Ramos (cell line): ENCODE data around the gene ZC3H12A.

ENCODE experiments used
- in situ Hi-C: fragments of 300-500 bp; cut with MboI; formaldehyde crosslinking; loops from one replicate; pipeline ENCODE4 v1.14.3; 2022; ENCODE audit warnings: low sequenced_read_pairs; ENCODE audit not compliant: unreplicated experiment

ZC3H12A gene

DNA sequence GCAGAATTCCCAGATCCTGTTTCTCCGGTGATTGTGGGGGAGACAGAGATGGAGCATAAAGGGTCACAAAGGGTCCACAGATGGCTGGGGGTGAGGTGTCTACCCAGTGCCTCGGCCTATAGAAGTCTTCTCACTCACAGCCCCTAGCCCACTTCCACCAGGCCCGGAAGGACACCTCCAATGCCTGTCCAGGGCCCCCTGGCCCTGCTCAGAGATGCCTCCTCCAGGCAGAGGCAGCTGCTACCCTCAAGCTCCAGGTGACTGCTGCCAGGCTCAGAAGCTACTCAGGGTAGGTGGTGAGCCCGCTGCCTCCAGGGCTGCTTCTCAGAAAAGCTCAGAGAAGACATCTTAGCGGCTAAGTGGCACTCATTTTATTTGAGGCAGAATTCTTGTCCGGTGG is 22.0 kb upstream of the ZC3H12A start:
- in situ Hi-C loops: loop anchor here (5.0 to 10.0 kb wide), 2 partner anchors 35 to 232 kb away; no protein-coding TSS in a partner anchor

DNA sequence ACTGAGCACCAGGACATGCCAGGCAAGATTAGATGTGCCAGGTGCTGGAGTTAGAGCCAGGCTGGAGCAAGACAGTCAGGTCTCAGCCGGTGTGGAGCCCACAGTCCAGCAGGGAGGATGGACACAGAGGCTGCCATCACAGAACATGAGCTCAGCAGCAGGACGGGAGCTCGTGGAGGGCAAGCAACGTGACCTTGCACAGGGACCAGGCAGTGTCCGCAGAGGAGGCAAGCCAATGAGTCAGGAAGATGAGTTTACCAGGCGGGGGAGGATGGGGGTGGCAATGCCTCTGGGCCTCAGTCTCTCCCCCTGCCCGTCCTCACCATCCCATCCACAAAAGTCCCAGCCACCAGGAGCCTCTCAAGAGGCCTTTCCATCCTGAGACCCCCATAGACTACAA is 20.7 kb upstream of the ZC3H12A start:
- in situ Hi-C loops: loop anchor here (5.0 to 10.0 kb wide), 2 partner anchors 34 to 231 kb away; no protein-coding TSS in a partner anchor

DNA sequence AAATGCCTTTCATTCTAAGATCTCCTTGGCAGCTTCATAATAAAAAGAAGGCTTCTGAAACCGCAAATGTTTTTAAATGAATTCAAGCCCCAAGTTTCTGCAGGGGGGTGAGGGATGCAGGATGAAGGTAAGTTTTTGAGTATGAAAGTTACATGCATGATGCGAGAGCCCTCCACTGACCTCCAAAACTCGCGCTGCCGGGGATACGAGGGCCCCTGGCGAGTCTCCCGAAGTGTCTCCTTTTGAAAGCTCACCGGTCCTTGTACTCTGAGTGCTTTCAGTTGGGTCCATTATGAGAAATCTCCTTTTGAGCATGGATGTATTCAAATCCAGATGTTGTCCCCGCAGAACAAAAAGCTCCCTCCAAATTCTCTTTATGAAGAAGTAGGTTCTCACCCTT is 18.9 kb upstream of the ZC3H12A start:
- in situ Hi-C loops: loop anchor here (10.0 kb wide), 1 partner anchor 229 kb away; no protein-coding TSS in a partner anchor

DNA sequence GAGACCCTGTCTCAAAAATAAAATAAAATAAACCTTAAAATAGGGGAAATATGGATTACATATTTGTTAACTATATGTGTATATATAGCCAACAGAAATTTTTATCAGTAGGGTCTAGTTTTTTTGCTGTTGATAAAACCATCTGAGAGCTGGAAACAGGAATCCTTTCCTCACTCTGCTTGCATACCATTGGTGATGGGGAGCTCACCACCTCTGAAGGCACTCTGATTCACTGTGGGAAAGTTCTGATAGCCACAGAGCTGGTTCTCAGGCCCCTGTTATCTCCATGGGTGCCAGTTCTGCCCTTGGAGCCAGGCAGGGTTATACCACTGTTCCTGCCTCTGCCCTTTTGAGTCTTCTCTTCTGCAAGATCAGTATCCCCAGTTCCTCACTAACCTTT is 17.8 kb upstream of the ZC3H12A start:
- in situ Hi-C loops: loop anchor here (10.0 kb wide), 1 partner anchor 228 kb away; no protein-coding TSS in a partner anchor

DNA sequence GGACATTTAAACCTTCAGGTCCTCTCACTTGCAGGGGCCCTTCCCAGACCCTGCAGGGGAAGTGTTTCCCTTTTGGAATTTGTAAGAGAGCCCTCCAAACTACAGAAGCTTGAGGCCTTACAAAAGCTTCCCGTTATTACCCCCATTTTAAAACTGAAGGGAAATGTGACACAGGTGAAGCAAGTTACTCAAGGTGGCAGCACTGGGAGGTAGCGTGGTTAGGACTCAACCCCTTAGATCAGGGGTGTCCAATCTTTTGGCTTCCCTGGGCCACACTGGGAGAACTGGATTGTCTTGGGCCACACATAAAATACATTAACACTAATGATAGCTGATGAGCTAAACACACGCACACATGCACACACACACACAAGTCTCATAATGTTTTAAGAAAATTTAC is 15.8 kb upstream of the ZC3H12A start:
- in situ Hi-C loops: loop anchor here (10.0 kb wide), 1 partner anchor 226 kb away; no protein-coding TSS in a partner anchor

DNA sequence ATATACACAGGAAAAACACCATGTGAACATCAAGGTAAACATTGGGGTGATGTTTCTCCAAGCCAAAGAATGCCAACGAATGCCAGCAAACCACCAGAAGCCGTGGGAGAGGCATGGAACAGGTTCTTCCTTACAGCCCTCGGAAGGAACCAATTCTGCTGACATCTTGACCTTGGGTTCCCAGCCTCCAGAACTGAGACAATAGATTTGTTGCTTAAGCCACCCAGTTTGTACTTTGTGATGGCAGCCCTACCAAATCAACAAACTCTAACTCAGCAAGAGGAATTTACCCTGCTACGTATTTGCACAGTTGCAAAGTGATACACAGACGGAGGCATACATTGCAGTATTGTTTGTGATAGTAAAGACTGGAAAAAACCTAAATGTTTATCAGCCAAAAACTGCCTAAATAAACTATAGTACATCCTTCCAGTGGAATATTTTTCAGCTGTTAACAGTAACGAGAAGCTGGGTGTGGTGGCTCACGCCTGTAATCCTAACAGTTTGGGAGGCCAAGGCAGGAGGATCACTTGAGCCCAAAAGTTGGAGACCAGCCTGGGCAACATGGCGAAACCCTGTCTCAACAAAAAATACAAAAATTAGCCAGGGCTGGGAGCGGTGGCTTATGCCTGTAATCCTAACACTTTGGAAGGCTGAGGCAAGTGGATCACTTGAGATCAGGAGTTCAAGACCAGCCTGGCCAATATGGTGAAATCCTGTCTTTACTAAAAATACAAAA is 12.5 kb upstream of the ZC3H12A start:
- in situ Hi-C loops: no loop called here

DNA sequence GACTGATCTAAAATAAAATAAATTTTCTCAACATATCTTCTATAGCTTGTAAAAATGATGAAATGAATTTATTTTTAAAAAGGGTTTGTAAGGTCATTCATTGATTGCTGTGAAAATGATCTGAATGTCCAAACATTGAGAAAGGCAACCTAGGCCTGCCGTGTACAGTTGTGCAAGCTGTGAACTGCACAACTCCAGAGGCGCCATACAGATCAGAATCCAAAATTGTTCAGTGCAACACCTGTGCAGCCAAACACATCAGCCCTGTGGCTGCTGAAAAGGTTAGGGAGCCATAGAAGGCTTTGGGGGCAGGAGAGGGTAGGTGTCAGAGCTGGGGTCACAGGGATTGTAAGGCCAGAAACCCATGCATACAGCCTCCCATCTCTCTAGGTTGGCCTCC is 9.9 kb upstream of the ZC3H12A start:
- in situ Hi-C loops: no loop called here

DNA sequence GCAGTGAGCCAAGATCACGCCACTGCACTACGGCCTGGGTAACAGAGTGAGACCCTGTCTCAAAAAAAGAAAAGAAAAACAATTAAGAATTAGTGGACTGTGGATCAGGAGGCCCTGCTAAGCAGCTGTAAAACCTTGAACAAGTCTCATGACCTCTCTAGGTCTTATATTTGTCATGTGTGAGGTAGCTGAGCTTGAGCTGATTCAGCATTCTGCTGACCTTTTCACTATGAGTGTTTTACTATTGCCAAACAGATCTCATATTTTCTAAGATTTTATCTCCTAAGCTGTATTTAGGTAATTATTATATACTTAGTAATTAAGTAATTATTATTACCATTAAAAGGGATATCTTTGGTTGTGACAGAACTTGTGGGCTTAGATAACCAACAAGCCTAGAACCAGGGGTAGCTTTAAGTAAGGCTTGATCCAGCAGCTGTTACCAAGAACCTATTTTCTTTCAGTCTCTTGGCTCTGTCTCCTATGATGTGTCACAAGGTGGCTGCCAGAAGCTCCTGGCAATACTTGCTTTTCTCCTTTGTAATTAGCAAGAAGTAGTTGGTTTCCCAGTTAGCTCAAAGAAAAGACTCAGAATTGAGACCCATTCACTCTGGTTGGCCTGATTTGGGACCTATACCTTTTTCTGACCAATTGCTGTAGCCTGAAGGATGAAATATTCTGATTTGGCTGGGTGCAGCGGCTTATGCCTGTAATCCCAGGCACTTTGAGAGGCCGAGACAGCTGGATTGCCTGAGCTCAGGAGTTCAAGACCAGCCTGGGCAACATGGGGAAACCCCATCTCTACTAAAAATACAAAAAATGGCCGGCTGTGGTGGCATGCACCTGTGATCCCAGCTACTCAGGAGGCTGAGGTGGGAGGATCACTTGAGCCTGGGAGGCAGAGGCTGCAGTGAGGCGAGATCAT is 8.5 kb upstream of the ZC3H12A start:
- in situ Hi-C loops: no loop called here

DNA sequence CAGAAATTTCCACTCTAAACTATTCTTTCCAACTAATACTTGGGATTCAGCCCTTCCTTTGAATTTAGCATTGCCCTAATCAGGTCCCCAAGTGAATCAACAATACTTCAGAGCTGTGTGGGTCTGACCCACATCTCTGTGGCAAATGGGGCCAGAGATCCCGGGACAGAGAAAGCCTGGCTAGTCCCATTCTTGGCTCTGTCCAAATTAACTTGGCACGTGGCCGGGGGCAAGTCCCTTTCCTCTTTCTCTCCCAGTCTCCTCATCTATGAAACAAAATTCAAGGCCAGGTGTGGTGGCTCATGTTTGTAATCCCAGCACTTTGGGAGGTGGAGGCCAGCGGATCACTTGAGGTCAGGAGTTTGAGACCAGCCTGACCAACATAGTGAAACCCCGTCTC is 6.3 kb upstream of the ZC3H12A start:
- in situ Hi-C loops: no loop called here

DNA sequence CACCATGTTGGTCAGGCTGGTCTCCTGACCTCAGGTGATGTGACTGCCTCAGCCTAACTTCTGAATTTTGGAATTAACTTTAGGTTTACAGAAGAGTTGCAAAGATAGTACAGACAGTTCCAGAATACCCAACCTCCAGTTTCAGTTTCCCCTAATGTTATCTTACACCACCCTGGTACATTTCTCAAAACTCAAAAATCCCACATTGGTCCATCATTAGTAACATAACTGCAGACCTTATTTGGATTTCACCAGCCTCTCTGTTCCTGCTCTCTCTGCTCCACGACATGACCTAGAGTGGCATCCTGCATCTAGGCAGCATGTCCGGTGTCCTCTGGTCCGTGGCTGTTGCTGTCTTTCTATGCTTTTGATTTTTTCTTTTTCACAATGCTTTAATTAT is 5.0 kb upstream of the ZC3H12A start:
- in situ Hi-C loops: no loop called here

DNA sequence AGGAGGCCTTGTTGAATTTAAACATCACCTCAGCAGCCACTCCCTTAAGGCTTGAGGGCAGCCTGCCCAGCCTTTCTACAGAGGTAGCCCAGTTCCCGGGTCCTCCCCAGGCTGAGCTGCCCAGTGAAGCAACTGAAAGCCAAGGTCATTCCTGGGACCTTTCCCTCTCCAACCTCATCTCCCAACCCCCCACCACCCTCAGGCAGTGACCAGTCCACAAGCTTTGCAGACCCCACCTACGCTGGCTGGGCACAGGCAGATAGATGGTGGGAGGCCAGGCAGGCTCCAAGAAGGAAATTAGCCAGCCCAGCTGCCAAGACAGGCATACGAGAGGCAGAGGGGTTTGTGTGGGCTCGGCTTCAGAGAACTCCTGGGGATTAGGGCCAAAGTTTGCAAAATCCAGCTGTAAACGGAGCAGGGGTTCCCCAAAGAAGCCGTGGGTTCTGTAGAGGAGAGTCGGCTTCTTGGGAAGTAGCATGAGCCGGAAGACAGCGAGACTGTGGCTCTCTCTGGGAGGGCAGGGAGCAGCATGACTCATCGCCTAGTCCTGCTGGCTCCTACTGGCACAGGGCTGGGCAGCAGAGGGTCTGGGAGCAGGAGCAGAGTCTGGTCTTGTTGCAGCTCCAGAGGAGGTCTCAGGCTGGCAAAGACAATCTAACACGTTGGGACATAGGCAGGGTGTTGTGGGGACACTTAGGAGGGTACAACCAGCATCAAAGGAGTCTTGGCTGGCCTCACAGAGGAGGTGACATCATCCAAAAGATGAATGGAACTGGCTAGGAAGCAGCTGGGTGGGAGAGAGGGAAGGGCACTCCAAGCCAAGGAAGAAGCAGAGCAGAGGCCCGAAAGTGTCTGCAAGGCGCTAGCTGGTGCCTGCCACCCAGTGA is 2.8 kb upstream of the ZC3H12A start:
- in situ Hi-C loops: no loop called here

DNA sequence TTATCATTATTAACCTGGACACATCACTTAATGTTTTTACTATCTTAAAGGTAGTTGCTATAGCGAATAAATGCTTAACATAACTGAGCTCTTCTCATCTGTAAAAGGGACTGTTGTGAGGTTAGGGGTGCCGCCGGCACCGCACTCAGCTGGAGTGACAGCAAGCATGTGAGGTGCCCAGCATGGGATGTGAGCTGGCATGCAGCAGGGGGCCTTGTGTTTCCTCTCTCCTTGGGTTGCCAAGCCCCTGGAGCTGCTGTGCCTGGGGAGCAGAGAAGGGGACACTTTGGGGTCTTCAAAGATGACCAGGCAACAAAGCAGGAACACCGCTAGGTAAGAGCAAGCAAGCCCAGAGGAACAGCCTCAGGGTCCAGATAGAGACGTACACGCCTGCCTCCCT is 2.1 kb upstream of the ZC3H12A start:
- in situ Hi-C loops: no loop called here

DNA sequence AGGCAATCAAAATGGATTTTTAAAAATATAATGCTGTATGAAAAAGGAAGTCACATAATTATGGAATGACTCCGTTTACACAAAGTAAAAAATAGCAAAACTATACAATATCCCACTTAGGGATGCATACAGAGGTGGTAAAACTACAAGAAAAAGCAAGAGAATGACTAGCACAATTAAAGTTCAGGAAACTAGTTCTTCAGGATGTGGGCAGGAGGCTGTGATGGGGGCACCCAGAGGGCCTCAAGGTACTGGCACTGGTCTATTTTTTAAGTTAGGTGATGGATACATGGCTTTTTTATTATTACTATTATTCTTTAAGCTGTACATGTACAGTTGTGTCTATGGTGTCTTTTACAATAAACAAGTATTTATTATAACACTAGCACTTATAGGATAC is 1.4 kb upstream of the ZC3H12A start:
- in situ Hi-C loops: no loop called here

DNA sequence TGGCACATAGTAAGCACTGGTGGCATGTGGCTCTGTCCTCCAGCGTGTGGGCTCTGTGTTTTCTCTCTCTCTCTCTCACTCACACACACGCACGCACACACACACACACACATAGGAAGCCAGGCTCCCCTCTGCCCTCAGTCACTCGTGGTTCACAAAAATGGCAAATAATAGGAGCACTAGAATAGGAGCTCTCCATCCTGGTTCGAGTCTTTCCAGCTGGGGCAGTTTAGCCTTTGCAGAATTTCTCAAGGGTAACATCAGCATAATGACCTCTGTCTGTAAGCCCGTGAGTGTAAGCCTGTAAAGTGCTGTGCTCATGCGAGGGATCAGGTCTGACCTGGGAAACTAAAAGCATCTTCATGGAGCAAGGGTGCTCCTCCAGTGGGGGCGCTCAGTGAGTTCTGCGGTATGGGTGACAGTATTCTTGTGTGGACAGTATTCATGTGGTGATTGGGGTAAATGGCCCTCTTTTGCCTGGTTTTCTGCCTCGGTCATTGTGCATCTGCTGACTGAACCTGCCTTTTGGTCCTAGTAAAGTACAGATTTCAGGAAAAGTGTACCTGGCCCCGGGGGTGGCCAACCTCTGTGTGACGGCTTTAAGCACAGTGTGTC is 842 bp upstream of the ZC3H12A start:
- in situ Hi-C loops: no loop called here

DNA sequence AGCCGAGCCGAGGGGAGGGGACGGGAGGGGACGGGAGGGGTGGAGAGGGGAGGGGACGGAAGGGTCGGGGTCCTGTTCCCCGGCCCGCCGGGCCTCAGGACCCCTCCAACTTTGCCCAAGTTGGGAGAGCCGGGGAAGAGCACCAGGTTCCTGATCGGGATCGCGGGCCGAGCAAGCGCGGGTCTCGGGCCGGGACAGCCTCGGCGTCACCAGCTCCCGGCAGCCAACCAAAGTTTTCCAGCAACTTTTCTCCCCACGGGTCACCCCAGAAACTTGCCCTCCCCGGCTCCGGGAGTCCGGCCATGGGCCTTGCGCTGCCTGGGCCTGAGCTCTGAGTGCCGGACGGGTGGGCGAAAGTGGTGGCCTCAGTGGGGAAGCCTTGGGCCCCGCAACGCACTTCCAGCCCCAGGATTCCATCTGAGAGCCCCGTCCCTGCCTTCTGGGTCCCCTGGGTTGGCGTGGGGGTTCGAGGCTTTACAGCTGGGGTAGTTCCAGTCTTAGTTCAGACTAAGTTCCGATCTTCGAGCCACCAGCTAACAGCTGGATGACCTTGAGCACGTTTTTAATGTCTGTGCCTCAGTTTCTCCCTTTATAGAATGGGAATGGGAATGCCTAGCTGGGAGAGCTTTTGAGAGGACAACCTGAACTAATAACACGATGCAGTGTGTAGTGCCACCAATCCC is 458 bp downstream of the ZC3H12A start:
- in situ Hi-C loops: no loop called here

DNA sequence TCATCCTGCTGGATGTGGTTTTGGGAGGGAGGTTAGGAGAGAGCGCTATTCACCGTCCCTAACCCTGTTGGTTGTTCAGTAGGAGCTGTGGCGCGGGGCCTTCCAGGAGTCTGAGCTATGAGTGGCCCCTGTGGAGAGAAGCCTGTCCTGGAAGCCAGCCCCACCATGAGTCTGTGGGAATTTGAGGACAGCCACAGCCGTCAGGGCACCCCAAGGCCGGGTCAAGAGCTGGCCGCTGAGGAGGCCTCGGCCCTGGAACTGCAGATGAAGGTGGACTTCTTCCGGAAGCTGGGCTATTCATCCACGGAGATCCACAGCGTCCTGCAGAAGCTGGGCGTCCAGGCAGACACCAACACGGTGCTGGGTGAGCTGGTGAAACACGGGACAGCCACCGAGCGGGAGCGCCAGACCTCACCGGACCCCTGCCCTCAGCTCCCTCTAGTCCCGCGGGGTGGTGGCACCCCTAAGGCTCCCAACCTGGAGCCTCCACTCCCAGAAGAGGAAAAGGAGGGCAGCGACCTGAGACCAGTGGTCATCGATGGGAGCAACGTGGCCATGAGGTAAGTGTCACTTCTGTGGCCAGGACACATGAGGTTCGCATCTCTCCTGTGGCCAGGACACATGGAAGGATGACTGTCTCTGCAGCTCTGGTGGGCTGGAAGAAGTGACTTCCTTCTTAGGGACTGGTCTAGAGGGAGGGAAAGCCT is 1.2 kb downstream of the ZC3H12A start:
- in situ Hi-C loops: no loop called here

DNA sequence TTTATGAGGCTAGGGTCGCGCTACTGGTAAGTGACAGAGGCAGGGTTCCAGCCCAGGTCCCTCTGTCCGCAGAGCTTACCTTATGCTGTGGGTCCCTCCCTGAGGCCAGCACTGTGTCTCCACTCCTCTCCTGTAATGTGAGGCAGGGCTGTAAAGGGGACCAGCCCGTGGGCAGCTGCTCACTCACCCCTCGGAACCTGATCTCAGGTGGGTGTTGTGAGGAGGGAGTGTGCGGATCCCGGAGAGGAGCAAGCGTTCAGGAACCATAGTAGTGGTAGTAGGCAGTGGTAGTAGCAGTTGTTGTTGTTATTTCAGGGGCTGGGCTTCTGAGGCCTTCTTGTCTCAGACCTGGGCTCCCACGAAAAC is 1.7 kb downstream of the ZC3H12A start:
- in situ Hi-C loops: no loop called here

DNA sequence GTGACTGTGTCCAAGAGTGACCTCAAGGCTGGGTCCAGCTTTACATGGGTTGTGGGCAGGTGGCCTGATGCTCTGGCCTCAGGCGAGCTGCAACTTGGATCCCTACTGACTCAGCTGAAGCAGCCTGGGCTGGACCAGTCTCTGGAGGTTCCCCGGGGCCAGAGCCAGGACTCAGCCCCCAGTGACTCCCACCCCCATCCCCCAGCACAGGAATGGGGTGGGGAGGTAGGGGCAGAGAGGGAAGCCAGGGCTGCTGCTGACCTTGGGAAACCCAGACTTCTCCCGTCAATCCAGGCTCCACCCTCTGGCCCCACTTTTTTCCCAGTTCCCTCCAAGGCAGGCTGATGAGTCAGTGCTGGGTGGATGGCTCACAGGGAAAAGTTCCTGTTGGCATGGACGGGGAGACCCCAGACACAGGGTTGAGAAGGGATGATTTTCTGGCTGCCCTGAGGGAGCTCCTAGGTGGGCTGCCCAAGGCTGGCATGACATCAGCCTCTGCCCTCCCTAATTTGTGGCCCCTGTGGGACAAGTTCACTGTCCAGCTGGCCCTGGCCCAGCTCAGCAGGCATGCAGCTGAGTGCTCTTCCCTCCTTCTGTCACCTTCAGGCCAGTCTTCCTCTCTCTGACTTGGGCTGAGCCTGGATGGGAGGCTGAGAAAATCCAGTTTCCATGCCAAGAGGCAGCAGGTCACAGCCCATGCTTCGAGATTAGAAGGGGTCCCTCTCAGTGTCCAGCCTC is 2.2 kb downstream of the ZC3H12A start:
- in situ Hi-C loops: no loop called here
